Measurements from ENCODE around the gene ZRANB2.

ZRANB2 gene

GRCh38 chr1:71080739-71081696 is at the start of gene ZRANB2:
Gene ZRANB2 (minus strand): TSS chr1:71081035. CDS start chr1:71080995, 40 bp downstream.
- DNase-seq (ENCODE audit: low spot score): peak; percentile 93

GRCh38 chr1:71128060-71128459 is 47.2 kb upstream of the ZRANB2 start:
- no peak for DNase-seq (ENCODE audit: low spot score)

GRCh38 chr1:71118086-71118485 is 37.3 kb upstream of the ZRANB2 start:
- no peak for DNase-seq (ENCODE audit: low spot score)

- DNase-seq (ENCODE audit: low spot score): no peak
These were observed 35.9 kb upstream of the ZRANB2 start for GRCh38 chr1:71116729-71117128.

GRCh38 chr1:71106658-71107322 is 26.0 kb upstream of the ZRANB2 start:
- no peak for DNase-seq (ENCODE audit: low spot score)

GRCh38 chr1:71104417-71104816 is 23.6 kb upstream of the ZRANB2 start:
- no peak for DNase-seq (ENCODE audit: low spot score)

GRCh38 chr1:71101839-71102376 is 21.1 kb upstream of the ZRANB2 start:
- DNase-seq (ENCODE audit: low spot score): no peak

GRCh38 chr1:71097428-71097827 is 16.6 kb upstream of the ZRANB2 start:
- DNase-seq (ENCODE audit: low spot score): no peak

GRCh38 chr1:71094913-71095312 is 14.1 kb upstream of the ZRANB2 start:
- no peak for DNase-seq (ENCODE audit: low spot score)

GRCh38 chr1:71093938-71094337 is 13.1 kb upstream of the ZRANB2 start:
- DNase-seq (ENCODE audit: low spot score): no peak

- no peak for DNase-seq (ENCODE audit: low spot score)
These were observed 8.9 kb upstream of the ZRANB2 start for GRCh38 chr1:71089536-71090270.

- no peak for DNase-seq (ENCODE audit: low spot score)
These were observed 7.9 kb upstream of the ZRANB2 start for GRCh38 chr1:71088645-71089287.

GRCh38 chr1:71087713-71088112 is 6.9 kb upstream of the ZRANB2 start:
- no peak for DNase-seq (ENCODE audit: low spot score)

- no peak for DNase-seq (ENCODE audit: low spot score)
These were observed 6.2 kb upstream of the ZRANB2 start for GRCh38 chr1:71087060-71087459.

- no peak for DNase-seq (ENCODE audit: low spot score)
These were observed 5.5 kb upstream of the ZRANB2 start for GRCh38 chr1:71086331-71086730.

GRCh38 chr1:71083271-71083670 is 2.4 kb upstream of the ZRANB2 start:
- peak; percentile 50 for DNase-seq (ENCODE audit: low spot score)

GRCh38 chr1:71081697-71082080 is 854 bp upstream of the ZRANB2 start:
- DNase-seq (ENCODE audit: low spot score): peak; percentile 2

- no peak for DNase-seq (ENCODE audit: low spot score)
These were observed 551 bp downstream of the ZRANB2 start for GRCh38 chr1:71080230-71080738.

GRCh38 chr1:71074681-71075080 is 6.2 kb downstream of the ZRANB2 start:
- DNase-seq (ENCODE audit: low spot score): no peak

GRCh38 chr1:71072273-71072672 is 8.6 kb downstream of the ZRANB2 start:
- no peak for DNase-seq (ENCODE audit: low spot score)

- no peak for DNase-seq (ENCODE audit: low spot score)
These were observed 9.1 kb downstream of the ZRANB2 start for GRCh38 chr1:71071720-71072119.

All from putamen (tissue), 1 donor.